HG03469 (cell line): ENCODE results near the gene CMTM1.
"Not testable (repeated sequence)": the region's sequence is repeated elsewhere in the genome, so short reads cannot be mapped to it uniquely, and the experiment has no call there.

Source experiments
- ATAC-seq: cut with Tn5 transposase; IDR thresholded peaks from one replicate; pipeline ENCODE4 v1.9.1; 2021; ENCODE audit warnings: mild to moderate bottlenecking, moderate library complexity, moderate number of reproducible peaks; ENCODE audit not compliant: unreplicated experiment

Gene CMTM1

DNA sequence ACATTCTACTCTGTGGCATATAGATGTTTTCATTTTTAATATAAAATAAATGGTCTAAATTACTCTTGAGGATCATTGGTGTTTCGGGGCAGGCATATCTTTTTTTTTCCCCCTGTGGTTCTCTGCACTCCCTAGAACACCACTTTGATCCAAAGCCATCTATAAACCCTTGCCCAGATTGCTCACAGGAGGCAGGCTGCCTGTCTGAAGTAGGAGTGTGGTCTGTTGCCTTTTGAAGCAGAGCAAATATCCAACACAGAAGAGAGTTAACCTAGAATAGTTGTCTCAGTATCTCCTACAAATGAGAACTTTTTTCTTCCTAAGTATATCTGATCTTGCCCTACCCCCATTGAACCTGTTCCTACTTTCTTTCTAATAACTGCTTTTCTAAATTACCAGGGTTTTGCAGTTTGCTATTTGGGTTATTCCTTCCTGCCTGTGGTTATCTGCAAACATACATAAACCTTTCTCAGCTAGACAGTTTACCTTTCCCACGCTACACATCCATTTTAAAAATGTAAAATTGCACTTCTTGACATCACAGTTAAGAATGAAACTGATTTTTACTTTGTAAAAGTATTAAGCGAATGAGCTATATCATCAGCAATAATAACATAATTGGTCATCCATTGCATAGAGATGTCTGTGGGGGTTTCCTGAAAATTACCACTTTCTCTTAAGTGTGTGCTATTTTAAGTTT, 4.7 kb upstream of the CMTM1 start:
- ATAC-seq: no peak

DNA sequence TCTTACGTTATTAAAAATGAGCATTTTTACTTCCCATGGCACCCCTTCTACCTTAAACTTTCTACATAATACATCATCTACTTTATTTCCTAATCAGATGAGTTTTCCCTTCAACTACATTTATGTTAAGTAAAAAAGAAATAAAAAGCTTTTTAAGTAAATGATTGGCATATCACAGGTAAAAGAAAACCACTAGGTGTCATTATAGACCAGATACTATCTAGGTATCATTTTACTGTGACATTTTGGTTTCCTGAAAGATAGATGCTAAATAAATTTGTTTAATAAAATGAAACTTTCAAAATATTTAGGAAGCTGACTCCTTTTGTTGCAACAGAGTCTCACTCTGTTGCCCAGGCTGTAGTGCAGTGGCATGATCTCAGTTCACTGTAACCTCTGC, 3.8 kb upstream of the CMTM1 start:
- no peak for ATAC-seq

DNA sequence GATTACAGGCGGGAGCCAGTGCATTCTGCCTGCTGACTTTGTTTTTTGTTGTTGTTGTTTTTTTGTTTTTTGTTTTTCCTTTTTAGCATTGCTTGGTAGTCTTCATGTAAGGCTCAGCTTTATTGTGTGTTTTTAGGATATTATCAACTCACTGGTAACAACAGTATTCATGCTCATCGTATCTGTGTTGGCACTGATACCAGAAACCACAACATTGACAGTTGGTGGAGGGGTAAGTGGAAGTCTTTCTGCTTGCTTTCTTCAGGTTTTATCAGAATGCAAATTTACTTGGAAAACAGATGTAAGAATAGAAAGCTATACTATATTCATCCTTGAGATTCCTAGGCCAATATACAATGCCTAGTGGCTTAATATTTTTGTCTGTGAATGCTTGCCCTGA, 3.3 kb upstream of the CMTM1 start:
- no peak for ATAC-seq

DNA sequence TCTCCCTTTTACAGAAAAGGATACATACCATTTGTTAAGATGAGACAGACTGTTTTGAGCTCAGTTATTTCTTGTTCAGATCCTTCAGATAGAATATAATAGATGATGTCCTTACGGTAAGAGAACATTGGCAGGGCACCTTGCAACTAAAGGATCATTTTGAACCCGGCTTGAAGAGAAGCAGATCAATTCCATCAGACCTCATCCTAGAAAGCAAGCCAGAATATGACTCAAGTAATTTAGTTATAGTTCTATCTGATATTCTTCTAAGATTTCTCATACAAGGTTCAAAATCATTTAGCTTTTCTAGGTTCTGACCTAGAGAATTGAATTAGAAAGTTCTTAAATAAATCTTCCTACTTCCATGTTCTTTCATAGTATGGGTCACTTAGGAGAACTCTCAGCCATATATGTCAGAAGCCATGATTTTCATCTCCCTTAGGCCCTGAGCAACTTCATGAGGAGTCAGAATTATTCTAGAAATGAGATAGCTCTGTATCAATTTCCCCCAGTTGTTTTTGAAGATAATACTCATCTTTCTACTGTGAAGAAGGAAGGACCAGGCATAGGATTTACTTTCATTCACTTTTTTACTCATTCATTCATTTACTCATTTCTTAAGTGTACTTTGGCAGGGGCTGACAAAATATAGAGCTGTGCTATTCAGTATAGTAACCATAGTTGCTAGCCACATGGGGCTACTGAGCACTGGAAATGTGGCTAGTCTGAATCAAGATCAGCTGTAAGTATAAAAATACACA, 2.5 kb upstream of the CMTM1 start:
- ATAC-seq: no peak

DNA sequence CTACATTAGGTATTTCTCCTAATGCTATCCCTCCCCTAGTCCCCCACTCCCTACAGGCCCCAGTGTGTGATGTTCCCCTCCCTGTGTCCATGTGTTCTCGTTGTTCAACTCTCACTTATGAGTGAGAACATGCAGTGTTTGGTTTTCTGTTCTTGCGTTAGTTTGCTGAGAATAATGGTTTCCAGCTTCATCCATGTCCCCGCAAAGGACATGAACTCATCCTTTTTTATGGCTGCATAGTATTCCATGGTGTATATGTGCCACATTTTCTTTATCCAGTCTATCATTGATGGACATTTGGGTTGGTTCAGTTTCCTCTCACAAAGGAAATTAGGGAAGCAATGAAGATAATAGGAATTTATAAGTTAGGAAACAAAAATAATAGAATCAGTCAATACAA, 1.0 kb downstream of the CMTM1 start:
- ATAC-seq: not testable (repeated sequence)

DNA sequence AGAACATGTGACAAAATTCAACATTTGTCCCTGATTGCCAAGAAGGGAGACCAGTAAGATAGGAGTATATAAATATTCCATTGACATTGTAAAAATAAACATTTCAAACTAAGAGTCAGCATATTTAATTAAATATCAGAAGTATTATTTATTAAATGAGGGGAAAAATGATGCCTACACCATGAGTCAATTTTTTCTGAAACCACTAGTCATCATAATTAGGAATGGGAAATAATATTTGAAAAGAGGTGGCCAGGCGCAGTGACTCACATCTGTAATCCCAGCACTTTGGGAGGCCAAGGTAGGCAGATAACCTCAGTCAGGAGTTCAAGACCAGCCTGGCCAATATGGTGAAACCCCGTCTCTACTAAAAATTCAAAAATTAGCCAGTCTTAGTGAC, 2.1 kb downstream of the CMTM1 start:
- ATAC-seq: no peak

DNA sequence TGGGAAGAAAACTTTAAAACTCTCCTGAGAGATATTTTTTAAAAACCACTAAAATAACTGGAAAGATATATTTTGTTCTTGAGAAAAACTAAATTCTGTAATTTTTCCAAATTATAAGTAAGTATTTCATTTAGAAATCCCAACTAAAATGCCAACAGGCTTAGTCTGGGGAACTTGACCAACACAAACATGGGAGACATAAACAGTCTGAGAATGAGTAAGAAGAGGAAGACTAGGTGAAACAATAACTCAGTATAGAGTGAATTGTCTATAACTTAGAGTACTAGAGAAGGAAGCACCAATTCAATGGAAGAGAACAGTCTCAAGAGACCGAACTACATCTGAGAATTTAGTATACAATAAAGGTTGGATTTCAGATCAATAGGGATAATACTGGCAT, 2.9 kb downstream of the CMTM1 start:
- no peak for ATAC-seq

DNA sequence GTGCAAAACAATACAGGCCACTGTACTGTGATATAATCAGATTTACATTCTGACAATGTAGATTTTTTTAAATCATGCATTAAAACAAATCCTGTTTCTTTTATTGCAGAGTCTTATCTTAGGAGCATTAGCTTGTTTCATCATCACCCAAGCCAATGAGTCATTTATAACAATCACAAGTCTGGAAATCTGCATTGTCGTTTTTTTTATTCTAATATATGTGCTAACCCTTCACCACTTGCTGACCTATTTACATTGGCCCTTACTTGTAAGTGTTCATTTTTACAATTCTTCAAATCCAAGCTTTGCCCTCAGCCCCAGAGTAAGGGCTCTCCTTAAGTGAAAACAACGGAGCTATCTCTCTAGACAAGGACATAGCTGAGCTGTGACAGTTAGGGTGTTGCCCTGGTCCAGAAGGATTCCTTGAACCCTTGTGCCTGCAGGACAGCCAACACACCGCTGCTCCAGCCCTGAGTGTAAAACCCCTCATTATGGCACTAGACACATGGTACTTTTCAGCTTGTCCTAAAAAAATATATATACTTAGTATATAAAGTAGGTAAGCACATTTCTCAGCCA, 3.7 kb downstream of the CMTM1 start:
- ATAC-seq: no peak

DNA sequence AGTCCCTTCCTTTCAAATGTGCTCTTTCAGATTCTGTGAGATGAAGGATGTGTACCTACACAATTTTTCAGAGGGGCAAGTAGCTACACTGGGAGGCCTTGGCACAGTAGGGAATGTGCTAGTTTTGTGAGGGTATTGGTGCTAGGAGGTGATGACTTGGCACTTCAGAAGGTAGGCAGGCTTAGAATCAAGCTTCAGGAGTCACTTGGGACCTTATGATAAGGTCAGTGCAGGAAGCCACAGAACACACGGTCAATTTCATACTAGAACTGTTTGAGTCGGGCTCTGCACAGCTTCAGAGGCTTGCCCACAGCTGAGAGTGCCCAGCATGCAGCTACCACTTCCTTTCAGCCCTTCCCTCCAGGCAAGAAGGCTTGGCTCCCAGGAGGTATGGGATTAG, 6.1 kb downstream of the CMTM1 start:
- no peak for ATAC-seq

DNA sequence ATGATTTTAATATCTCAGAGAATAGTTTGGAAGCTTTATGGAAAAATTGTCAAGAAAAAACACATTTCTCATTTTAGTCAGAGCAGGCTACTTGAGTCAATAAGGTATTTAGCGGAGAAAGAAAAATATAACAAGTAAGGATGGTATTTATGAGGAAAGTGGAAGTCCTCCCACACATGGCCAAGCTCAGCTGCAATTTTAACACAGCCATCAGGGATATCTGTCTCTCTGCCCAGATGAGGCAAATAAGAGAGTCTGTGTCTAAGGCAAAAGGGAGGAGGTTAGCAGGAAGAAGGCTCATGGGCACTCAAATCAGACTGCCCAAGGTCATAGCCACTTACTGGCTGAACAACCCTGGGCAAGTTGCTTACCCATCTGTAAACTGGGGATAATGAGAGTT, 7.8 kb downstream of the CMTM1 start:
- no peak for ATAC-seq

DNA sequence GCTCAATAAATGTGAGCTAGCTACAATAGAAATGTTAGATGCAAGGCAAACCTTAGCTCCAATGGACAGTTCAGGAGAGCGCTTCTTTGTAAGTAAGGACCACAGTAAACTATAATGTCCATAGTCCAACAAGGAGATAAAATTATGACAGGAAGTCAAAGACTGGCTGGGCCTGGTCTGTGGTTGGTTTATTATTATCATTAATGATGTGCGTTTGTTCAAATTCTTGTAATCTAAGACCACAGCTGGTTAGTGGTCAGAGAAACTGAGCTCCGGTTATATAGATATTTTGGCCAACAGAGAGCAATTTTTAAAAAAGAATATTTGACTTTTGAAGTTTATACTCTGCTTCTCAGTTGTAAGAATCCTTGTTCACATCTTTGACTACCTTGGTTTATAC, 8.3 kb downstream of the CMTM1 start:
- ATAC-seq: no peak

DNA sequence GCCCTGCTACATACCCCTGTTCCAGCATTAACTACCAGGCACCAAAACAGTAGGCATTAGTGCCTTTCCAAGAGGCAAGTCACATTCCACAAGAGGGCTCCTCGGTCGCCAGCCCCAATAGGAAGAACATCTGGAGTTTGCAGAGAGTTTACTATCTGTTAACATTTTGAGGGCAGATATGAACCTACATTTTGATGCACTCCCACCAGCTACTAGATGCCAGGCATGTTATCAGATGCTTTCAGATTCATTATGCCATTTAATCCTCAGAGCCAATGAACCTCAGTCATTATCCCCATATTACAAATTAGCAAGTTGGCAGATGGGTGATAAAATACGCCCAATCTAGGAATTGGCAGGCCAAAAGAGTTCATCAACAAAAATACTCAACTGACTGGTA, 8.8 kb downstream of the CMTM1 start:
- no peak for ATAC-seq

DNA sequence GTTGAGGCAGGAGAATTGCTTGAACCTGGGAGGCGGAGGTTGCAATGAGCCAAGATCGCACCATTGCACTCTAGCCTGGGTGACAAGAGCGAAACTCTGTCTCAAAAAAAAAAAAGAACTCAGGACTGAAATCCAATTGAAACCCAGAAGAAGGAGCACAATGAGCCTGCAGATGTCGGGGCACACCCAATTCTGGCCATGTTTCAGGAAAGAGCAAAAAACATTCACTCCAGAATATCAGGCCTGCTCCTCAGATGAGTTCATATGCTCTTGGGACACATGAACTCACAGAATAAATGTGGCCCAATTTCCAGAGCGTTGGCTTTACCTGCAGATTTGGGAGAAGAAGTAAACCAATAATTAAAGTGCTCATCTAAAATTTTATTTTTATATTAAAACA, 10.1 kb downstream of the CMTM1 start:
- no peak for ATAC-seq

DNA sequence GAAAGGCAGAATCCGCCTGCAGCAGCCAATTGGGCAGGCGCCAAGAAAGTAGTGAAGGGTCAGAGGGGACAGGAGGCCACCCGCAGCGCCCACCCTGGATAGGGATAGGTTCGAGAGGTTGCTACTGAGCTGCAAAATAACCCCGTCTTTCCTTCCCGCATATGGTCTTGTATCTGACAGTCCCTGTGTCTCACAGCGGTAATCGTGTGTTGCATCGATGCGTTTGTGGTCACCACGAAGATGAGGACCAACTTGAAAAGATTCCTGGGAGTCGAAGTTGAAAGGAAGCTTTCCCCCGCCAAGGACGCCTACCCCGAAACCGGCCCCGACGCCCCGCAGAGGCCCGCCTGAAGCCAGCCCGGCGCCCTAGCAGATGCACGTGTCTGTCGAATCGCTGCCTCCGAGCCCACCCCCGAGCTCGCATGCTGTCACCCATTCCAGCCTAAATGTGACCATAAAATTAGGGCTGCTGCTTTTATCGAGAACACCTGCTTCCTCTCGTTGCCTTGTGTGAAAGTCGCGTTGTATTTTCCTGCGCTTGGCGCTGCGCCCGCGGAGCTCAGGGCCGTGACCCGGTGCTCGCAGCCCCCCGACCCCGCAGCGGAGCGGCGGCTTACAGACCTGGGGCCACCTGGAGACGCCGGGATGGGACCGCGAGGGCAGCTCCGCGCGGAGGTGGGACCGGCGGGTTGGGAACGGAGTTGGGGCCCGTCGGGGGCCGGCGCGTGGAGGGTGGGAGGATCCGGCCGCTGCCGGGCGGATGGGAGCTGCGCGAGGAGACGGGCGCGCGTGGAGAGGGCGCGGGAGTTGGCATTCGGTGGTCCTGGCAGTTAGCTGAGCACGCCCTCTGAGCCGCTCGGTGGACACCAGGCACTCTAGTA, 12.7 kb downstream of the CMTM1 start, which contains the start of gene CMTM2:
CMTM2 (plus strand) TSS at position 813 of the 881 bp plus-strand sequence. CDS start 145 bp downstream, outside the sequence.
- no peak for ATAC-seq

DNA sequence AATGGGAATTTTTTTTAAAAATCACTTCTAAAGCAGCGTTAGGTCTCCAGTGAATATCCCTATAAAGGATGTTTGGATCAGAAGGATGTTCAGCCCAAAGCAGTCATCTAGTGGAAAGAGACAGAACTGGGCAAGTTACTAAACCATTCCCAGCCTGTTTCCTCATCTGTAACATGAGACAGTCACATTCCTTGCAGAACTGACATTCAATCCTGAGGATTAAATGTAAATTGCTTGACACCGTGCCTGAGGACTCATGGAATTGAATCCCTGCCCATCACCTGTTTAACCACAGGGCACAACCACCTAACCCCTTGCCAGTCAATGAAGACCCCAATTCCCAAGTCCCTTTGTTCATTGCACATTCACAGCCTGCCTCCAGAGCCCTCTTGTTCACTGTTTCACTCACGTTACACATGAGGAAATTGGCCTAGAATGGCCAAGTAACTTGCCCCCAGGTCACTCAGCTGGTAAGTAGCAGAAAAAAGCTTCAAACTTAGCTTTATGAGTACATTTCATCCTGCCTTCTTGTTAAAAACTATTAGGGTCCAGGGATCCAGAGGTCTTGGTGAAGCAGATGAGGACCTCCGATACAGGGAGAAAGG, 14.5 kb downstream of the CMTM1 start:
- no peak for ATAC-seq

DNA sequence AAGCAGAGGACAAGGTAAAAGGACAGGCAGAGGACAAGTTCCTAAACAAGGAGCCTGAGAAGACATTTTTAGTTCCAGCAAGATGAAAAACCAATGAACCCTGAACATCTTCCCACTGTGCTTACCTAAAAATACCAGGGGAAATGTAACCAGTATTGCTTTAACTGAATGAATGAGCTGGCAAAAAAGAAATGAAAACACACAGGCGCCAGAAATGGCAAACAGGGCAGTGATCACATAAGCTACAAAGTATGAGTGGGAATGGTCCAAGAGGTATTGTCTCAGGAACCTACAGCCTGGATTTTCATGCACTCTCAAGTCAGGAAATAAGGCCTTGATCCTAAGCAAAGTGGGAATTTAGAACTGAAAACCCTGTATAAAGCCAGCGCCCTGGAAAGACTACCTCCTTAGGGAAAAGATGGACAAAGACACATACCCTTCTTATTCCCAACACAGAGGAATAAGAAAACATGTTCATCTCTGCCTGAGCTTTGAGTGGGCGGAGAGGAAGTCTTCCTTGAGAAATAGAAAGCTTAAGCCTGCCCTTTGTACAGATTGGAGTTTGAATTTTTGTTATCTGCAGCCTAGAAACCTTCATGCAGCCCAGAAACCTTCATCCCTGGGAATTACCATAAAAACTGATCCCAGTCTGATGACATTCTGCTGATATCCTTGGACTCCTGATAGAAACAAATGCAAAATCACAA, 15.2 kb downstream of the CMTM1 start:
- no peak for ATAC-seq

DNA sequence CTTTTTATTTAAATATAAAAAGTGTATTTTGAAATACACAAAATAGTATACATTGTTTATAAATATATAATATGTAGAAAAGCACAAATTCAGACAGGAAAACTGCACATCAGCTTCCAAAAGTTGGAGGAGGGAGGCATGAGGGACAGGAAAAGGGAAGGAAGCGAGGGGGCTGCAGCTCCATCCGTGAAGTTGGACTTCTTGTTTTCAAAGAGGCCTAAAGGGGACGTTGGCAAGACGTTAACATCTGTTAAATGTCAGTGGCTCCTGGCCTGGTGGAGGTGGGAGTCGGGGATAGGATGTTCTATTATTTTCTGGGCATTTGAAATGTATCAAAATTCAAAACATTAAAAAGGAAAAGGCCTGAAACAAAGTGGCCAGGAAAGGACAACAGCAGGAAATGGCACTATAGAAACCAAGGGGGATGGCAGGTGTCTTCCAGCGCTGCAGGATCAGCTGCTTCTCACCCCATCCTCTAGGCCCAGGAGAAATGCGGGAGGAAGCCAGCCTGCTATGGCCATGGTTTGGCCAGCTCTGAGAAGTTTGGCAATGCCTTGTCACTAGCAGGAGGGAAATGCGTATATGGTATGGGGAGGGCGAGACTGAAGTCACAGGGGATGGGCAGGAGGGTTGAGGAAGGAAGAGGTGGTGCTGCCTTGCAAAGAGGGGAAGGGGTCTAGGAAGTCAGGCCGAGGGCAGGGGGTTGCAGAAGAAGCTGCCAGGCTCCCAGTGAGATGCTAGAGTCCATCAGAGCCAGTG, 19.4 kb downstream of the CMTM1 start:
- ATAC-seq: no peak

DNA sequence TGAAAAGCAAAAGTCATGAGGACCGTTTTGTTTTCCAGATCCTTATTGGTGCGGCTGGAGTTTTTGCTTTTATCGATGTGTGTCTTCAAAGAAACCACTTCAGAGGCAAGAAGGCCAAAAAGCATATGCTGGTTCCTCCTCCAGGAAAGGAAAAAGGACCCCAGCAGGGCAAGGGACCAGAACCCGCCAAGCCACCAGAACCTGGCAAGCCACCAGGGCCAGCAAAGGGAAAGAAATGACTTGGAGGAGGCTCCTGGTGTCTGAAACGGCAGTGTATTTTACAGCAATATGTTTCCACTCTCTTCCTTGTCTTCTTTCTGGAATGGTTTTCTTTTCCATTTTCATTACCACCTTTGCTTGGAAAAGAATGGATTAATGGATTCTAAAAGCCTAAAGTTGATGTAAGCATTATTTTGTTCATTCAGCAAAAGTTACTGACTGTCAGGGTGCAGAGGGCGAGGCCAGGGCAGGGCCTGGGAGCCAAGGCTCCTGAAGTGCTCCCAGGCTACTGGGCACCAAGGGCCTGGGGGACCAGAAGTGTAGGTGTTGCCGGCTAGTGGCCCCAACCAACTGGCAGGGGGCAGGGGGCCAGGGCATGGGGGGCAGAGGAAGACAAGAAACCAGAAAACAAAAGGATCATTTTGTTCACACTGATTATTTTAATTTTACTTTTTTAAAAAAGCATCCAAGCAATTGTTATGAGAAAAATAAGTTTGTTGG, 21.8 kb downstream of the CMTM1 start:
- no peak for ATAC-seq
